ENCODE data around the gene RNASE7.

Gene RNASE7

GRCh38 chr14:21011136-21011535 is 31.0 kb upstream of the RNASE7 start (continued):
- TF ChIP-seq, protein P1, sequence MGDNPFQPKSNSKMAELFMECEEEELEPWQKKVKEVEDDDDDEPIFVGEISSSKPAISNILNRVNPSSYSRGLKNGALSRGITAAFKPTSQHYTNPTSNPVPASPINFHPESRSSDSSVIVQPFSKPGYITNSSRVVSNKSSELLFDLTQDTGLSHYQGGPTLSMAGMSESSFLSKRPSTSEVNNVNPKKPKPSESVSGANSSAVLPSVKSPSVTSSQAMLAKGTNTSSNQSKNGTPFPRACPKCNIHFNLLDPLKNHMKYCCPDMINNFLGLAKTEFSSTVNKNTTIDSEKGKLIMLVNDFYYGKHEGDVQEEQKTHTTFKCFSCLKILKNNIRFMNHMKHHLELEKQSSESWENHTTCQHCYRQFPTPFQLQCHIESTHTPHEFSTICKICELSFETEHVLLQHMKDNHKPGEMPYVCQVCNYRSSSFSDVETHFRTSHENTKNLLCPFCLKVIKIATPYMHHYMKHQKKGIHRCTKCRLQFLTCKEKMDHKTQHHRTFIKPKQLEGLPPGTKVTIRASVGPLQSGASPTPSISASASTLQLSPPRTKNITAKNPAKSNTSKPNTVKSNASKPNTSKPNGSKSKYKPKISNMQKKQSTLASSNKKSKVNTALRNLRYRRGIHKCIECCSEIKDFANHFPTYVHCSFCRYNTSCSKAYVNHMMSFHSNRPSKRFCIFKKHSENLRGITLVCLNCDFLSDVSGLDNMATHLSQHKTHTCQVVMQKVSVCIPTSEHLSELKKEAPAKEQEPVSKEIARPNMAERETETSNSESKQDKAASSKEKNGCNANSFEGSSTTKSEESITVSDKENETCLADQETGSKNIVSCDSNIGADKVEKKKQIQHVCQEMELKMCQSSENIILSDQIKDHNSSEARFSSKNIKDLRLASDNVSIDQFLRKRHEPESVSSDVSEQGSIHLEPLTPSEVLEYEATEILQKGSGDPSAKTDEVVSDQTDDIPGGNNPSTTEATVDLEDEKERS (tag by site-specific recombination; IDR thresholded peaks at IDR 0.05) = no peak
- no peak for TF ChIP-seq ZNF768 (tag by site-specific recombination; IDR thresholded peaks at IDR 0.05)
- TF ChIP-seq ZNF777 (tag by site-specific recombination; IDR thresholded peaks at IDR 0.05; ENCODE audit: borderline replicate concordance) = no peak
- no peak for TF ChIP-seq SETDB1 (IDR thresholded peaks at IDR 0.05; ENCODE audit: insufficient read length, low read length)
- TF ChIP-seq KLF9 (tag by site-specific recombination; IDR thresholded peaks at IDR 0.05; ENCODE audit: low read depth) = no peak
- TF ChIP-seq ZNF585B (tag by site-specific recombination; IDR thresholded peaks at IDR 0.05) = no peak

GRCh38 chr14:21014761-21015190 is 27.4 kb upstream of the RNASE7 start:
- H3K36me3 ChIP-seq (ENCODE audit: control insufficient read depth in 2 of 2, insufficient read depth in 1 of 2, low read length in 2 of 2) = peaks cover 0 to 28% of the 10 kb centered on the region in 2 experiments; a peak in 2 of 3 replicates
- ChIA-PET CTCF (interaction anchor here (0.6 to 7.4 kb wide), 48 partner anchors 8 to 945 kb away, joined by 3 to 206 read pairs (median 6); partner anchors contain the start of genes ARHGEF40, RNASE7, SLC39A2 and TMEM253), POLR2A (interaction anchor here (0.5 to 2.5 kb wide), 13 partner anchors 10 to 471 kb away, joined by 3 to 19 read pairs (median 3); partner anchors contain the start of gene NDRG2)
- no peak overlapping the region for H3K4me3 ChIP-seq (ENCODE audit: low read depth, low read length)
- no peak overlapping the region for H3K27ac ChIP-seq (ENCODE audit: extremely low read depth, low read depth, low read length)
- no peaks in the 10 kb centered on the region for H3K4me1 ChIP-seq (ENCODE audit: control insufficient read depth, insufficient read depth, low read length)
- no peaks in the 10 kb centered on the region for H3K9me3 ChIP-seq (ENCODE audit: control insufficient read depth, insufficient read depth, low read depth, low read length)
- TF ChIP-seq ZNF623 (tag by site-specific recombination; IDR thresholded peaks at IDR 0.05) = no peak
- TF ChIP-seq ZNF629 (tag by site-specific recombination; IDR thresholded peaks at IDR 0.05) = no peak
- TF ChIP-seq ZFP69B (tag by site-specific recombination; IDR thresholded peaks at IDR 0.05) = no peak
- TF ChIP-seq RBAK (tag by site-specific recombination; IDR thresholded peaks at IDR 0.05) = no peak
- TF ChIP-seq ZNF843 (tag by site-specific recombination; IDR thresholded peaks at IDR 0.05) = no peak
- TF ChIP-seq ZNF350 (tag by site-specific recombination; IDR thresholded peaks at IDR 0.05) = no peak
- TF ChIP-seq SP7 (tag by site-specific recombination; IDR thresholded peaks at IDR 0.05) = 0 out of 2 replicates have a peak, but pooled peaks have one; percentile 26
- TF ChIP-seq, protein P2, sequence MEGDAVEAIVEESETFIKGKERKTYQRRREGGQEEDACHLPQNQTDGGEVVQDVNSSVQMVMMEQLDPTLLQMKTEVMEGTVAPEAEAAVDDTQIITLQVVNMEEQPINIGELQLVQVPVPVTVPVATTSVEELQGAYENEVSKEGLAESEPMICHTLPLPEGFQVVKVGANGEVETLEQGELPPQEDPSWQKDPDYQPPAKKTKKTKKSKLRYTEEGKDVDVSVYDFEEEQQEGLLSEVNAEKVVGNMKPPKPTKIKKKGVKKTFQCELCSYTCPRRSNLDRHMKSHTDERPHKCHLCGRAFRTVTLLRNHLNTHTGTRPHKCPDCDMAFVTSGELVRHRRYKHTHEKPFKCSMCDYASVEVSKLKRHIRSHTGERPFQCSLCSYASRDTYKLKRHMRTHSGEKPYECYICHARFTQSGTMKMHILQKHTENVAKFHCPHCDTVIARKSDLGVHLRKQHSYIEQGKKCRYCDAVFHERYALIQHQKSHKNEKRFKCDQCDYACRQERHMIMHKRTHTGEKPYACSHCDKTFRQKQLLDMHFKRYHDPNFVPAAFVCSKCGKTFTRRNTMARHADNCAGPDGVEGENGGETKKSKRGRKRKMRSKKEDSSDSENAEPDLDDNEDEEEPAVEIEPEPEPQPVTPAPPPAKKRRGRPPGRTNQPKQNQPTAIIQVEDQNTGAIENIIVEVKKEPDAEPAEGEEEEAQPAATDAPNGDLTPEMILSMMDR (tag by site-specific recombination; IDR thresholded peaks at IDR 0.05) = peak; percentile 91
- TF ChIP-seq IKZF3 (tag by site-specific recombination; IDR thresholded peaks at IDR 0.05) = peak; percentile 67
- TF ChIP-seq ZNF521 (tag by site-specific recombination; IDR thresholded peaks at IDR 0.05) = no peak
- no peak for TF ChIP-seq ZFP3 (tag by site-specific recombination; IDR thresholded peaks at IDR 0.05; ENCODE audit: low read depth)
- no peak for TF ChIP-seq ZNF830 (tag by site-specific recombination; IDR thresholded peaks at IDR 0.05; ENCODE audit: low read depth)
- no peak for TF ChIP-seq ZNF416 (tag by site-specific recombination; IDR thresholded peaks at IDR 0.05)
- TF ChIP-seq TSHZ1 (tag by site-specific recombination; IDR thresholded peaks at IDR 0.05; ENCODE audit: borderline replicate concordance) = no peak; the same call in 1 of the 2 replicates
- TF ChIP-seq WT1 (tag by site-specific recombination; IDR thresholded peaks at IDR 0.05) = no peak
- peak; percentile 23; the same call in 1 of the 2 replicates for TF ChIP-seq ZNF76 (tag by site-specific recombination; IDR thresholded peaks at IDR 0.05; ENCODE audit: borderline replicate concordance, low read depth)
- TF ChIP-seq, protein P3, sequence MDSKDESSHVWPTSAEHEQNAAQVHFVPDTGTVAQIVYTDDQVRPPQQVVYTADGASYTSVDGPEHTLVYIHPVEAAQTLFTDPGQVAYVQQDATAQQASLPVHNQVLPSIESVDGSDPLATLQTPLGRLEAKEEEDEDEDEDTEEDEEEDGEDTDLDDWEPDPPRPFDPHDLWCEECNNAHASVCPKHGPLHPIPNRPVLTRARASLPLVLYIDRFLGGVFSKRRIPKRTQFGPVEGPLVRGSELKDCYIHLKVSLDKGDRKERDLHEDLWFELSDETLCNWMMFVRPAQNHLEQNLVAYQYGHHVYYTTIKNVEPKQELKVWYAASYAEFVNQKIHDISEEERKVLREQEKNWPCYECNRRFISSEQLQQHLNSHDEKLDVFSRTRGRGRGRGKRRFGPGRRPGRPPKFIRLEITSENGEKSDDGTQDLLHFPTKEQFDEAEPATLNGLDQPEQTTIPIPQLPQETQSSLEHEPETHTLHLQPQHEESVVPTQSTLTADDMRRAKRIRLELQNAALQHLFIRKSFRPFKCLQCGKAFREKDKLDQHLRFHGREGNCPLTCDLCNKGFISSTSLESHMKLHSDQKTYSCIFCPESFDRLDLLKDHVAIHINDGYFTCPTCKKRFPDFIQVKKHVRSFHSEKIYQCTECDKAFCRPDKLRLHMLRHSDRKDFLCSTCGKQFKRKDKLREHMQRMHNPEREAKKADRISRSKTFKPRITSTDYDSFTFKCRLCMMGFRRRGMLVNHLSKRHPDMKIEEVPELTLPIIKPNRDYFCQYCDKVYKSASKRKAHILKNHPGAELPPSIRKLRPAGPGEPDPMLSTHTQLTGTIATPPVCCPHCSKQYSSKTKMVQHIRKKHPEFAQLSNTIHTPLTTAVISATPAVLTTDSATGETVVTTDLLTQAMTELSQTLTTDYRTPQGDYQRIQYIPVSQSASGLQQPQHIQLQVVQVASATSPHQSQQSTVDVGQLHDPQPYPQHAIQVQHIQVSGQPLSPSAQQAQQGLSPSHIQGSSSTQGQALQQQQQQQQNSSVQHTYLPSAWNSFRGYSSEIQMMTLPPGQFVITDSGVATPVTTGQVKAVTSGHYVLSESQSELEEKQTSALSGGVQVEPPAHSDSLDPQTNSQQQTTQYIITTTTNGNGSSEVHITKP (tag by site-specific recombination; IDR thresholded peaks at IDR 0.05) = 0 out of 2 replicates have a peak, but pooled peaks have one; percentile 22
- no peak for TF ChIP-seq ZNF660 (tag by site-specific recombination; IDR thresholded peaks at IDR 0.05)
- TF ChIP-seq SP3 (tag by site-specific recombination; IDR thresholded peaks at IDR 0.05) = no peak

Data from HEK293 (cell line).